Central memory CD8-positive, alpha-beta T cell (primary cell): ENCODE measurements around the gene KLHL21.

Source experiments
- ATAC-seq: fragments of 150-1000 bp; cut with Tn5 transposase; replicated peaks from 2 replicates; pipeline ENCODE4 v1.10.0; 2022; ENCODE audit warnings: mild to moderate bottlenecking, moderate FRiP score, moderate number of reproducible peaks; ENCODE audit not compliant: poor library complexity, severe bottlenecking; ENCODE audit errors: extremely low read depth
- DNase-seq, 2 donors: peaks; one replicate each; pipeline ENCODE4 v3.0.0; 2021; ENCODE audit warnings: low spot score in 2 of 2
- H3K27ac Mint-ChIP-seq: one replicate; pipeline ENCODE4 v1.8.0; 2022; ENCODE audit warnings: low read depth, mild to moderate bottlenecking, moderate library complexity, mixed read lengths
- H3K27me3 Mint-ChIP-seq: one replicate; pipeline ENCODE4 v1.8.0; 2022; ENCODE audit warnings: mixed read lengths
- H3K36me3 Mint-ChIP-seq: one replicate; pipeline ENCODE4 v1.8.0; 2022; ENCODE audit warnings: mild to moderate bottlenecking, moderate library complexity, mixed read lengths; ENCODE audit not compliant: insufficient read depth
- H3K4me1 Mint-ChIP-seq: one replicate; pipeline ENCODE4 v1.8.0; 2022; ENCODE audit warnings: mixed read lengths
- H3K4me3 Mint-ChIP-seq: one replicate; pipeline ENCODE4 v1.8.0; 2022; ENCODE audit warnings: mild to moderate bottlenecking, moderate library complexity, mixed read lengths
- H3K9me3 Mint-ChIP-seq: one replicate; pipeline ENCODE4 v1.8.0; 2022; ENCODE audit warnings: mixed read lengths

The KLHL21 gene

DNA sequence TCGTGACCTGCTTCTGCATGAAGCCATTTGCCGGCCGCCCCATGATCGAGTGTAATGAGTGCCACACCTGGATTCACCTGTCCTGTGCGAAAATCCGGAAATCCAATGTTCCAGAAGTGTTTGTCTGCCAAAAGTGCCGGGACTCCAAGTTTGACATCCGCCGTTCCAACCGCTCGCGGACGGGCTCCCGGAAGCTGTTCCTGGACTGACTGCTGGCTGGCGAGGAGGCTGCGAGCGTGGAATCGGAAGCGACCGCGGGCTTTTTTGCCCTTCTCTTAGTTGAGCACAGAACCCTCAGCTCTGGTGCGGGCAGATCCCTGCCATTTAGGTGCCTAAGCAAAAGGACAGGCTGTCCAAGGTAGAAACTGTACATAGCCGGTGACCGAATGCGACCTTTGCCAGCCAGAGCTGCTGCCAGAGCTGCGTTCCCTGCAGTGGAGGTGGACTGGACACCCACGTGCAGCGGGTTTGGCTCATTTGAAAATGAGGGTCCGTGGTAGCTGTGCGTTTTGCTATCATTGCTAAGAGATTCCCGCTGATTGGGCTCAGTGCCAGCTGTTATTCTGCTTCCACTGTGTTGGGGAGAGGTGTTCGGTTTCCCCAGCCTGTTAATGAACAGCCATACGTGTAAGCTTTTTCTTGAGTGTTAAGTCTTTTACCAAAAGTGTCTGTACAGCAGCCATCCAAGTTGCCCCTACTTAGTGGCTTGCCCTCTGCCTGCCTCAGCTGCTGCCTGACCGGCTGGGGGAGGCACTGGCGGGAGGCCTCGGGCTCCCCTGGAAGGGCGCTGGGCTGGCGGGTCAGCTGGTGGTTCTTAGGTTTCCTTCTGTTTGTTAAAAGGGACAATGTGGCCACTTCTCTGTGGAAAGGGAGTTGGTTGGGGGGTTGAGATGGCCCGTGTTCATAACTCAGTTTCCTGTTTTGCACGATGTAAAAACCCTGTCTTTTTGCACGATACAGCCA lies 19.0 kb upstream of the KLHL21 start:
- H3K9me3 Mint-ChIP-seq, result no peaks in the 10 kb centered on the region
- no peaks in the 10 kb centered on the region for H3K27me3 Mint-ChIP-seq
- H3K36me3 Mint-ChIP-seq, result peaks cover 14% of the 10 kb centered on the region
- no peak overlapping the region for H3K27ac Mint-ChIP-seq
- H3K4me1 Mint-ChIP-seq, result peaks cover 9% of the 10 kb centered on the region
- ATAC-seq, result no peak
- no peak overlapping the region for H3K4me3 Mint-ChIP-seq
- no peak for DNase-seq

GRCh38 chr1:6619045-6619444 lies 16.4 kb upstream of the KLHL21 start:
- Mint-ChIP-seq H3K4me1 (peaks cover 11% of the 10 kb centered on the region), H3K36me3 (peaks cover 17% of the 10 kb centered on the region), H3K27ac (no peak overlapping the region), H3K4me3 (no peak overlapping the region), H3K27me3 (no peaks in the 10 kb centered on the region), H3K9me3 (no peaks in the 10 kb centered on the region)
- ATAC-seq (no peak), DNase-seq (no peak)

- peaks cover 10% of the 10 kb centered on the region for H3K36me3 Mint-ChIP-seq
- no peaks in the 10 kb centered on the region for H3K9me3 Mint-ChIP-seq
- ATAC-seq, result no peak
- peaks cover 22% of the 10 kb centered on the region for H3K4me1 Mint-ChIP-seq
- DNase-seq, result no peak
- H3K4me3 Mint-ChIP-seq, result peak overlapping the region; percentile 66
- H3K27me3 Mint-ChIP-seq, result no peaks in the 10 kb centered on the region
- H3K27ac Mint-ChIP-seq, result no peak overlapping the region
Observed at GRCh38 chr1:6614929-6615785, 12.5 kb upstream of the KLHL21 start.

GRCh38 chr1:6614019-6614928 lies 11.6 kb upstream of the KLHL21 start:
- no peaks in the 10 kb centered on the region for H3K9me3 Mint-ChIP-seq
- no peak for ATAC-seq
- peaks cover 22% of the 10 kb centered on the region for H3K4me1 Mint-ChIP-seq
- DNase-seq, result no peak
- H3K36me3 Mint-ChIP-seq, result peaks cover 8% of the 10 kb centered on the region
- no peaks in the 10 kb centered on the region for H3K27me3 Mint-ChIP-seq
- H3K27ac Mint-ChIP-seq, result no peak overlapping the region
- peak overlapping the region; percentile 89 for H3K4me3 Mint-ChIP-seq

DNA sequence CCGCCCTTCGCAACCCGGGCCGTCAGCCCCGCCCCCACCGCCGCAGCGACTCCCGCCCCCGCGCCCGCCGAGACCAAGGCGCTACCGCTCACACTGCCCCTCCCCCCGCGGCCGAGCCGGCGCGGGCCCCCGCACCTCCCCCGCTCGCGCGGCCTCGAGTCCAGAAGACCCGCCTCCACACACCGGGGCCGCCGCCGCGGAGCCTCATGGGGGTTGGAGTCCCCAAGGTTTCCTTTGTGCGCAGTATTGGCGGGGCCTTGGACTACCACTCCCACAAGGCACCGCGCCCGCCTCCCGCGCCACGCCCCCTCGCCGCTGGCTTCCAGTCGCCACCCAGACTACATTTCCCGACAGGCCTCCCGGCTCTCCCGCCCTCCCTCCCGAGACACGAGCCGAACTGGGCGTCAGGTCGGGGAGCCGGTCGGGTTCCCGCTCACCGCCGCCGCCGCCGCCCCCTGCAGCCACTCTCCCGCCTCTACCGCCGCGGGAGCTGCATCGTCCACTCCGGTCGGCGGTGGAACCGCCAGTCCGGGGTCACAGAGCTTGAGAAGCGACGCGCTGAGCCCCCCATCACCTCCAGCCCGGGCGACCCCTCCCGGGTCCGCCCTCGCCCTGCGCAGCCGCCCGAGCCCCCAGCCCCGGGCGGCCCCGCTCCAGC lies 10.8 kb upstream of the KLHL21 start, which contains the start of gene PHF13:
Gene PHF13 (plus strand): TSS at position 371 of the 658 bp plus-strand sequence. CDS start 336 bp downstream, outside the sequence.
- DNase-seq, result peak; percentile 98 to 99
- peaks cover 22% of the 10 kb centered on the region for H3K4me1 Mint-ChIP-seq
- H3K27me3 Mint-ChIP-seq, result no peaks in the 10 kb centered on the region

DNA sequence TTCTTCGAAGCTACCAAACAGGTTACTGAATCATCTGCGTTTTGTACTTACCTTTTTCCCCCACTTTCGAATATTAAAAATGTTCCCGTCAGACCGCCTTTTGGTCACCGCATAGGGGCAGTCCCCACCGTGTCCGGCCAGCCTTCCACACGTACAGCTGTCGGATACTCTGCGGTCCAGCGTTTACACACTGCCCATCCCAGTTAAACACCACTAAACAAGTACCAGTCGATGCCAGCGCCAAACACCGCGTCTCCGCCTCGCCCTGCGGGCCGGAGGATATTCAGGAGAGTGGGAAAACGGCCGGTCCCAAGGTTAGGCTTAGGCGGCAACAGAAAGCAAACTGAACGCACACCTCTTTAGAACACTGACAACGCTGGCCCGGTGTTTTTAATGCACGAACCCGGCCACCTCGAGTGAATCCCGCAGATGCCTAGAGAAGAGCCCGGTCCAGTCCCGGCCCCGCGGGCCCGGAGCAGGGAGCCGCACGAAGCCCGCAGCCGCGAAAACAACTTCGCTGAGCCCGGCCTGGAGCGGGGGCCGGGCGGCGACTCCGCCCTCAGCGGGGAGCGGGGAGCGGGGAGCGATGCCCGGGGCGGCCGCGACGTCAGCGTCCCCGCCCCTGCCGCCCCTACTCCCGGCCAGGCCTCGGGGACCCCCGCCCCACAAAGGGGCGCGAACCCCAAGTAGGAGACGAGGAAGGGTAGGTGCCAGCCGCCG lies 10.1 kb upstream of the KLHL21 start:
- Mint-ChIP-seq H3K4me1 (peaks cover 22% of the 10 kb centered on the region), H3K36me3 (peaks cover 6% of the 10 kb centered on the region), H3K9me3 (no peaks in the 10 kb centered on the region), H3K4me3 (peak overlapping the region; percentile 89), H3K27ac (peak overlapping the region; percentile 89), H3K27me3 (no peaks in the 10 kb centered on the region)
- ATAC-seq, result peak; percentile 34
- no peak for DNase-seq

More for the DNA sequence above, 10.8 kb upstream of the KLHL21 start, which contains the start of gene PHF13:
- Mint-ChIP-seq H3K9me3 (no peaks in the 10 kb centered on the region), H3K4me3 (peak within 1 kb of the TSS; percentile 89), H3K27ac (peak within 1 kb of the TSS; percentile 89), H3K36me3 (peaks cover 6% of the 10 kb centered on the region)
- ATAC-seq, result peak; percentile 98

DNA sequence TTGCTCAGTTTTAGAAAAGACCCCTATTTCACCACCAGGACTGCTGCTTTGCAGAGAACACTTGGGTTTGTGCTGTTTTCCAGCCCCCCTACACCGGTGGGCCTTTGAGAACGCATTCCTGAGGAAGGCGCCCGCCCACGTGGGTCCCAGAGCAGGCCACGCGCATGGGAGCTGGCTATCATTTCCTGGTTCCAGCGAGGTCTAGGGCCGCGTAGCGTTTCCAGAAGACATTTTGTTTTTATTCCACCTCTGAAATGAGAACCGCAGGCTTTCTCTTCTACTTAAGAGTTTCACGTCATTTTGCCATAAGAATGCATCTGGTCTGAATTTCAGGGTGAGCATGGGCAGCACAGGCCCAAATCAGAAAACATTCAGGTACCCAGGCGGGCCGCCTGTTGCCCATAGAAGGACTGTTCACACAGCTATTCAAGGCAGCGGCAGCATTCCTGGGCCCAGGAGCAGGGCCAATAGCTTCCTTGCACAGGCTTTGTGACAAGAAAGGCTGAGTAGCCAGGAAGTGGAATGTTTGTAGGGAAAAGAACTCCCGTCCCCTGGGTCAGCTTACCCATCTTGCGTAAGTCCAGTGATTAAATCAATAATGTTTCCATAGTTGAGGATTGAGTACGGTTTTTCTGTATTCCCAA lies 1.4 kb upstream of the KLHL21 start:
- Mint-ChIP-seq H3K27ac (peak overlapping the region; percentile 87), H3K36me3 (peaks cover 20% of the 10 kb centered on the region), H3K27me3 (no peaks in the 10 kb centered on the region), H3K9me3 (no peaks in the 10 kb centered on the region), H3K4me3 (peak overlapping the region; percentile 97), H3K4me1 (peaks cover 22% of the 10 kb centered on the region)
- ATAC-seq (no peak), DNase-seq (no peak)

DNA sequence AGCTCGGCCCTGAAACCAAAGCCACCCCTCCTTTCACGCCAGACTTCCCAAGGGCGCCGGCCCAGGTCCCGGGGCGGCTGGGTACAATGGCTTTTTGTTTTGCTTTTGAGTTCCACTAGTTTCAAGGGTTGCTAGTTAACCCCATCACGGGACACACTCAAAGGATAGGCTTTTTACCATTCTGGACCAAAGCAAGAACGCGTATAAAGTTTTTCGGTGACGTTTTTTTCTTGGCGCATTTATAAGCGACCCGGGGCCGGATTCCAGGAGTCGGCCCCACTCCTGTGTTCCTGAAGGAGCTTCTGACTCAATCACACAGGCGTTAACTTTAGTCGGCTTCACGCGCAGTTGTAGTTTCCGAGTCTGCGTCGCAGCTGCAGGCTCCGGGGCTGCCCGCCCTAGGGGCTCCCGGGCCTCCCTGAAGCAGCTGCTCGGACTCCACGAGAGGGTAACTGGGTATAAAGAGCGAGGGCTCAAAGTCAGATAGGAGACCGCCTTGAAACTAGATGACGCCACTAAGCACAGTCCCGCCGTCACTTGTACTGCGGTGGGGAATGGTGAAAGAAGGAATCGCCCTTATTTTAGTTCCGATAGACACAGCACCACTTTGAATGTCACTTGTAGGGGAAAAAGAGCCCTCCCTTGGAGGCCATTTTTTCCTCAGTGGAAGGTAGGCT lies 707 bp upstream of the KLHL21 start:
- peak overlapping the region; percentile 97 for H3K4me3 Mint-ChIP-seq
- H3K9me3 Mint-ChIP-seq, result no peaks in the 10 kb centered on the region
- peaks cover 24% of the 10 kb centered on the region for H3K4me1 Mint-ChIP-seq
- peak overlapping the region; percentile 87 for H3K27ac Mint-ChIP-seq
- ATAC-seq (peak; percentile 49), DNase-seq (peak; percentile 52 to 56)
- peaks cover 27% of the 10 kb centered on the region for H3K36me3 Mint-ChIP-seq
- no peaks in the 10 kb centered on the region for H3K27me3 Mint-ChIP-seq

DNA sequence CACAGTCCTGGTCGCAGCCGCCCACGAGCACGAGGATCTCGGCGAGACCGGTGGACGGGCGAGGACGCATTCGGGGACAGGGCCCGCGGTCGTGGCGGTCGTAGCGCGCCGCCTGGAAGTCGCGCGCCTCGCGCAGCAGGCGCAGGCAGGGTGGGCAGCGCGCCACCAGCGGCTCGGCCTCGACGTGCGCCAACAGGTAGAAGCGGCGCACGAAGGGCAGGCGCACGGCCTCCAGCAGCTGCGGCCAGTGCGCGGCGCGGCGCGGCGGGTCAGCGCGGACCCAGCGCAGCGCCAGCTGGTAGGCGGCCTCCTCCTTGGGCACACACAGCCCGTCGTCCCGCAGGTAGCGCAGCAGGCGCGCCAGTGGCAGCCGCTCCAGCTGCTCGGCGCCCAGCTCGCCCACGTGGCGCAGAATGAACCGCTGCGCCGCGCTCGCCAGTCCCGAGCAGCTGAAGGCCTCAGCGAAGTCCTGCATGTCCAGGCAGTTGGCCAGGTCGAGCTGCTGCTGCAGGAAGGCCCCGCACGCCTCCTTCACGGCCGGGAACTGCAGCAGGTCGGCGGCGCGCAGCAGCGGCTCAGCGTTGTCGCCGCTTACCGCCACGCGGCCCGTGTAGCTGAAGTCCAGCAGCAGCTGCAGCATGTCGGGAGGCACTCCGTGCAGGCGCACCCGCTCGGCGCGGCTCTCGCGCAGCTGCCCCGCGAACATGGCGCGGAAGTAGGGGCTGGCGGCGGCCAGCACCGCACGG lies 573 bp downstream of the KLHL21 start:
- DNase-seq, result no peak
- Mint-ChIP-seq H3K27me3 (no peaks in the 10 kb centered on the region), H3K4me1 (peaks cover 24% of the 10 kb centered on the region), H3K4me3 (peak overlapping the region; percentile 97), H3K36me3 (peaks cover 32% of the 10 kb centered on the region), H3K9me3 (no peaks in the 10 kb centered on the region), H3K27ac (no peak overlapping the region)
- peak; percentile 20 for ATAC-seq
